HepG2 (cell line): ENCODE results near the gene CEP83.

Source experiments
- CEBPB ChIP-seq: IDR thresholded peaks from 2 replicates; pipeline ENCODE4 v1.6.1; 2011; ENCODE audit warnings: low read depth, low read length, improper control_type of control experiment, borderline replicate concordance
- EP300 ChIP-seq, 3 experiments: sonication (generic) in 1 of 3; formaldehyde crosslinking in 1 of 3; IDR thresholded peaks; 2 replicates each; pipeline versions ENCODE4 v1.5.1 to v1.6.1; 2011 to 2020; ENCODE audit warnings: low read depth in 2 of 3, low read length in 2 of 3, borderline replicate concordance in 1 of 3, improper control_type of control experiment in 1 of 3, mild to moderate bottlenecking in 1 of 3, missing genetic modification reagents in 1 of 3, moderate library complexity in 1 of 3
- FOXM1 ChIP-seq: sonication (generic); formaldehyde crosslinking; IDR thresholded peaks from 2 replicates; pipeline ENCODE4 v1.5.0; 2020; ENCODE audit warnings: missing genetic modification reagents
- IRF2 ChIP-seq: IDR thresholded peaks from 2 replicates; pipeline ENCODE4 v1.6.1; 2018; ENCODE audit warnings: missing genetic modification reagents, missing compliant biosample characterization
- KLF12 ChIP-seq: sonication (generic); formaldehyde crosslinking; IDR thresholded peaks from 2 replicates; pipeline ENCODE4 v1.4.0; 2020; ENCODE audit warnings: missing genetic modification reagents, borderline replicate concordance
- NPAS2 ChIP-seq: sonication (generic); formaldehyde crosslinking; IDR thresholded peaks from 2 replicates; pipeline ENCODE4 v1.8.0; 2022; ENCODE audit warnings: mild to moderate bottlenecking, missing genetic modification reagents, borderline replicate concordance
- TARDBP ChIP-seq: sonication (generic); formaldehyde crosslinking; IDR thresholded peaks from 2 replicates; pipeline ENCODE4 v1.8.0; 2022; ENCODE audit warnings: mild to moderate bottlenecking, missing genetic modification reagents
- ZBTB37 ChIP-seq: sonication (generic); formaldehyde crosslinking; IDR thresholded peaks from 2 replicates; pipeline ENCODE4 v1.4.0; 2020; ENCODE audit warnings: mild to moderate bottlenecking, missing genetic modification reagents
- ZNF83 ChIP-seq: sonication (generic); formaldehyde crosslinking; IDR thresholded peaks from 2 replicates; pipeline ENCODE4 v1.4.0; 2020; ENCODE audit warnings: missing genetic modification reagents, mild to moderate bottlenecking, borderline replicate concordance
- TF ChIP-seq, protein P1 (sequence below): sonication (generic); formaldehyde crosslinking; IDR thresholded peaks from 2 replicates; pipeline ENCODE4 v1.4.0; 2020; ENCODE audit warnings: missing genetic modification reagents
- TF ChIP-seq, protein P2 (sequence below): sonication (generic); formaldehyde crosslinking; IDR thresholded peaks from 2 replicates; pipeline ENCODE4 v1.8.0; 2022; ENCODE audit warnings: missing genetic modification reagents, low read depth, mild to moderate bottlenecking, borderline replicate concordance
- TF ChIP-seq, protein P3 (sequence below): sonication (generic); formaldehyde crosslinking; IDR thresholded peaks from 2 replicates; pipeline ENCODE4 v1.5.0; 2020; ENCODE audit warnings: mild to moderate bottlenecking, missing genetic modification reagents, borderline replicate concordance
- TF ChIP-seq, protein P4 (sequence below): sonication (generic); formaldehyde crosslinking; IDR thresholded peaks from 2 replicates; pipeline ENCODE4 v1.5.0; 2020; ENCODE audit warnings: mild to moderate bottlenecking, missing genetic modification reagents, moderate library complexity

- no peak for TF ChIP-seq CEBPB
- TF ChIP-seq, protein P1, sequence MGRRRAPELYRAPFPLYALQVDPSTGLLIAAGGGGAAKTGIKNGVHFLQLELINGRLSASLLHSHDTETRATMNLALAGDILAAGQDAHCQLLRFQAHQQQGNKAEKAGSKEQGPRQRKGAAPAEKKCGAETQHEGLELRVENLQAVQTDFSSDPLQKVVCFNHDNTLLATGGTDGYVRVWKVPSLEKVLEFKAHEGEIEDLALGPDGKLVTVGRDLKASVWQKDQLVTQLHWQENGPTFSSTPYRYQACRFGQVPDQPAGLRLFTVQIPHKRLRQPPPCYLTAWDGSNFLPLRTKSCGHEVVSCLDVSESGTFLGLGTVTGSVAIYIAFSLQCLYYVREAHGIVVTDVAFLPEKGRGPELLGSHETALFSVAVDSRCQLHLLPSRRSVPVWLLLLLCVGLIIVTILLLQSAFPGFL (CRISPR knock-in tag), result no peak
- TF ChIP-seq, protein P2, sequence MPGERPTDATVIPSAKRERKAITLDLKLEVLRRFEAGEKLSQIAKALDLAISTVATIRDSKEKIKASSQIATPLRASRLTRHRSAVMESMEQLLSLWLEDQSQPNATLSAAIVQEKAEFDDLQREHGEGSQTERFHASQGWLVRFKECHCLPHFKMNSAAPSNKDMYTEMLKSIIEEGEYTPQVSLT (CRISPR knock-in tag), result no peak
- no peak for TF ChIP-seq EP300 (IDR thresholded peaks at IDR 0.05; ENCODE audit: low read depth in 2 of 2, low read length in 2 of 2)
- no peak for TF ChIP-seq EP300 (CRISPR knock-in tag; IDR thresholded peaks at IDR 0.05; ENCODE audit: borderline replicate concordance)
- TF ChIP-seq, protein P3, sequence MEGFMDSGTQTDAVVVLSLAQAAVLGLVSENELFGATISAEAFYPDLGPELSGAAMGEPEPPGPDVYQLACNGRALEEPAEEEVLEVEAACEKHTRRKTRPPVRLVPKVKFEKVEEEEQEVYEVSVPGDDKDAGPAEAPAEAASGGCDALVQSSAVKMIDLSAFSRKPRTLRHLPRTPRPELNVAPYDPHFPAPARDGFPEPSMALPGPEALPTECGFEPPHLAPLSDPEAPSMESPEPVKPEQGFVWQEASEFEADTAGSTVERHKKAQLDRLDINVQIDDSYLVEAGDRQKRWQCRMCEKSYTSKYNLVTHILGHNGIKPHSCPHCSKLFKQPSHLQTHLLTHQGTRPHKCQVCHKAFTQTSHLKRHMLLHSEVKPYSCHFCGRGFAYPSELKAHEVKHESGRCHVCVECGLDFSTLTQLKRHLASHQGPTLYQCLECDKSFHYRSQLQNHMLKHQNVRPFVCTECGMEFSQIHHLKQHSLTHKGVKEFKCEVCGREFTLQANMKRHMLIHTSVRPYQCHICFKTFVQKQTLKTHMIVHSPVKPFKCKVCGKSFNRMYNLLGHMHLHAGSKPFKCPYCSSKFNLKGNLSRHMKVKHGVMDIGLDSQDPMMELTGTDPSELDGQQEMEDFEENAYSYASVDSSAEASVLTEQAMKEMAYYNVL (CRISPR knock-in tag), result no peak
- TF ChIP-seq, protein P4, sequence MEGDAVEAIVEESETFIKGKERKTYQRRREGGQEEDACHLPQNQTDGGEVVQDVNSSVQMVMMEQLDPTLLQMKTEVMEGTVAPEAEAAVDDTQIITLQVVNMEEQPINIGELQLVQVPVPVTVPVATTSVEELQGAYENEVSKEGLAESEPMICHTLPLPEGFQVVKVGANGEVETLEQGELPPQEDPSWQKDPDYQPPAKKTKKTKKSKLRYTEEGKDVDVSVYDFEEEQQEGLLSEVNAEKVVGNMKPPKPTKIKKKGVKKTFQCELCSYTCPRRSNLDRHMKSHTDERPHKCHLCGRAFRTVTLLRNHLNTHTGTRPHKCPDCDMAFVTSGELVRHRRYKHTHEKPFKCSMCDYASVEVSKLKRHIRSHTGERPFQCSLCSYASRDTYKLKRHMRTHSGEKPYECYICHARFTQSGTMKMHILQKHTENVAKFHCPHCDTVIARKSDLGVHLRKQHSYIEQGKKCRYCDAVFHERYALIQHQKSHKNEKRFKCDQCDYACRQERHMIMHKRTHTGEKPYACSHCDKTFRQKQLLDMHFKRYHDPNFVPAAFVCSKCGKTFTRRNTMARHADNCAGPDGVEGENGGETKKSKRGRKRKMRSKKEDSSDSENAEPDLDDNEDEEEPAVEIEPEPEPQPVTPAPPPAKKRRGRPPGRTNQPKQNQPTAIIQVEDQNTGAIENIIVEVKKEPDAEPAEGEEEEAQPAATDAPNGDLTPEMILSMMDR (CRISPR knock-in tag), result no peak
- no peak for TF ChIP-seq IRF2 (CRISPR knock-in tag)
- no peak for TF ChIP-seq FOXM1 (CRISPR knock-in tag)
- TF ChIP-seq NPAS2 (CRISPR knock-in tag), result no peak
- TF ChIP-seq ZBTB37 (CRISPR knock-in tag), result no peak
- TF ChIP-seq KLF12 (CRISPR knock-in tag), result no peak
- TF ChIP-seq ZNF83 (CRISPR knock-in tag), result no peak
- TF ChIP-seq TARDBP (CRISPR knock-in tag), result no peak
These were observed 123.3 kb downstream of the CEP83 start for GRCh38 chr12:94336211-94336925.
